KMS-11 (cell line): ENCODE measurements around the gene OR5H1.
"Not testable (repeated sequence)": the region's sequence is repeated elsewhere in the genome, so short reads cannot be mapped to it uniquely, and the experiment has no call there.

ENCODE experiments used
- H2AFZ ChIP-seq: fragments of 200-600 bp; sonication (generic); 2 replicates; pipeline ENCODE4 v1.6.1; 2016; ENCODE audit warnings: antibody characterized with exemption, mixed run types, low read depth
- H3K27ac ChIP-seq: fragments of 200-600 bp; sonication (generic); 2 replicates; pipeline ENCODE4 v1.6.1; 2016; ENCODE audit warnings: mild to moderate bottlenecking, mixed run types
- H3K27me3 ChIP-seq: fragments of 200-600 bp; sonication (generic); 2 replicates; pipeline ENCODE4 v1.6.1; 2017; ENCODE audit warnings: mild to moderate bottlenecking, low read depth, mixed run types, moderate library complexity; ENCODE audit not compliant: insufficient read depth
- H3K36me3 ChIP-seq: fragments of 200-600 bp; sonication (generic); 2 replicates; pipeline ENCODE4 v1.6.1; 2017; ENCODE audit warnings: mild to moderate bottlenecking, mixed run types; ENCODE audit not compliant: insufficient read depth
- H3K4me1 ChIP-seq: fragments of 200-600 bp; sonication (generic); 2 replicates; pipeline ENCODE4 v1.6.1; 2016; ENCODE audit warnings: mild to moderate bottlenecking, low read depth, mixed run types; ENCODE audit not compliant: poor library complexity, severe bottlenecking
- H3K4me2 ChIP-seq: fragments of 200-600 bp; sonication (generic); 2 replicates; pipeline ENCODE4 v1.7.0; 2016; ENCODE audit warnings: mild to moderate bottlenecking, mixed run types
- H3K4me3 ChIP-seq: fragments of 200-600 bp; sonication (generic); IDR thresholded peaks from 2 replicates; pipeline ENCODE4 v1.6.1; 2017; ENCODE audit warnings: low read depth, low read length, mixed read lengths; ENCODE audit not compliant: insufficient read depth
- H3K79me2 ChIP-seq: fragments of 200-600 bp; sonication (generic); 2 replicates; pipeline ENCODE4 v1.6.1; 2016; ENCODE audit warnings: low read depth, mixed run types; ENCODE audit not compliant: insufficient read depth
- H3K9ac ChIP-seq: fragments of 200-600 bp; sonication (generic); 2 replicates; pipeline ENCODE4 v1.6.1; 2016; ENCODE audit warnings: mild to moderate bottlenecking, mixed run types
- H4K20me1 ChIP-seq: fragments of 200-600 bp; sonication (generic); 2 replicates; pipeline ENCODE4 v1.6.1; 2016; ENCODE audit warnings: mild to moderate bottlenecking, mixed run types; ENCODE audit not compliant: insufficient read depth
- TF ChIP-seq, protein P1 (sequence below): fragments of 200-600 bp; sonication (generic); conservative IDR thresholded peaks from 2 replicates; pipeline ENCODE4 v1.6.1; 2017; ENCODE audit warnings: low read depth, mild to moderate bottlenecking, antibody characterized with exemption, low read length, moderate library complexity, mixed read lengths

Gene OR5H1

DNA sequence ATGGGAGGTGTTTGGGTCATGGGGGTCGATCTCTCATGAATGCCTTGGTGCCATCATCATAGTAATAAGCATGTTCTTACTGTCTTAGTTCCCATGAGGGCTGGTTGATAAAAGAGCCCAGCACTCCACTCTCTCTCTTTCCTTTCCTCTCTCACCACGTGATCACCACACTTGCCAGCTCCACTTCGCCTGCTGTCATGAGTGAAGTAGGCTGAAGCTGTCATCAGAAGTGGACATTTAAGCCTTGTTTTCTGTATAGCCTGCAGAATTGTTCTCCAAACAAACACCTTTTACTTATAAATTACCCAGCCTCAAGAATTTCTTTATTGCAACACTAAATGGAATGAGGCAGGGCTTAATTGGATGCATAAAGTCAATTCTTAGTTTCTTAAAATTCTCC, 6.1 kb downstream of the OR5H1 start:
- Histone ChIP-seq H3K36me3 (no peaks in the 10 kb centered on the region), H3K79me2 (no peaks in the 10 kb centered on the region), H2AFZ (no peak overlapping the region), H3K9ac (no peak overlapping the region), H3K4me1 (peaks cover 3% of the 10 kb centered on the region), H3K4me3 (no peak overlapping the region), H3K27ac (no peak overlapping the region), H3K27me3 (no peaks in the 10 kb centered on the region), H3K4me2 (no peak overlapping the region), H4K20me1 (no peaks in the 10 kb centered on the region)
- TF ChIP-seq, protein P1, sequence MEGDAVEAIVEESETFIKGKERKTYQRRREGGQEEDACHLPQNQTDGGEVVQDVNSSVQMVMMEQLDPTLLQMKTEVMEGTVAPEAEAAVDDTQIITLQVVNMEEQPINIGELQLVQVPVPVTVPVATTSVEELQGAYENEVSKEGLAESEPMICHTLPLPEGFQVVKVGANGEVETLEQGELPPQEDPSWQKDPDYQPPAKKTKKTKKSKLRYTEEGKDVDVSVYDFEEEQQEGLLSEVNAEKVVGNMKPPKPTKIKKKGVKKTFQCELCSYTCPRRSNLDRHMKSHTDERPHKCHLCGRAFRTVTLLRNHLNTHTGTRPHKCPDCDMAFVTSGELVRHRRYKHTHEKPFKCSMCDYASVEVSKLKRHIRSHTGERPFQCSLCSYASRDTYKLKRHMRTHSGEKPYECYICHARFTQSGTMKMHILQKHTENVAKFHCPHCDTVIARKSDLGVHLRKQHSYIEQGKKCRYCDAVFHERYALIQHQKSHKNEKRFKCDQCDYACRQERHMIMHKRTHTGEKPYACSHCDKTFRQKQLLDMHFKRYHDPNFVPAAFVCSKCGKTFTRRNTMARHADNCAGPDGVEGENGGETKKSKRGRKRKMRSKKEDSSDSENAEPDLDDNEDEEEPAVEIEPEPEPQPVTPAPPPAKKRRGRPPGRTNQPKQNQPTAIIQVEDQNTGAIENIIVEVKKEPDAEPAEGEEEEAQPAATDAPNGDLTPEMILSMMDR: no peak

DNA sequence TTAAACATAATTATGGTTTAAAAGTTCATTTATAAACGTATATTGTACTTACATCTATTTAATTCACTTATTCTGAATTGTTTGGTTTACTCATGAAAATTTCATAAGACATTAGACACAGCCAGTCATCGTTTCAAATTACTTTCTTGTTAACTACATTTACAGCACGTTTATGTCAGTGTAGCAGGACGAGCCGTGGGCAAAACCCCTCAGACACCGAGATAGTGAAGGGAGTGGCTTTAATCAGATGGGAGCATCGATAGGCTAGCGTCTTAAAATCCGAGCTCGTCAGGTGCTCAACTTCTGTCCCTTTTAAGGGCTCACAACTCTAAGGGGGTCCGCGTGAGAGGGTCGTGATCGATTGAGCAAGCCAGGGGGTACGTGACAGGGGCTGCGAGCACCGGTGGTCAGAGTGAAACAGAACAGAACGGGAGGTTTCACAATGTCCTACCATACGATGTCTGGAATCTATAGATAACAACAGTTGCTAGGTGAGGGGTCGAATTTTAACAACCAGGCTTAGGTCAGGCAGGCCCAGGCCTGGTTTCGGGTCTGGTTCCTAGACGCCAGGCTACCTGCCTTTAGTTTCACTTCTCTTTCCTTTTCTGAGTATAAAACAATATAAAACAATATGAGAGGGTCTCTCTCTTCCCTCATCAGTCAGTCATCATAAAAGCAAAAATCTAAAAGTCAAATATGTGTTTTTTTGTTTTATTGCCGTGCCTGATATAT, 7.5 kb downstream of the OR5H1 start:
- H3K27me3 ChIP-seq, H3K4me1 ChIP-seq, H4K20me1 ChIP-seq, H2AFZ ChIP-seq, H3K36me3 ChIP-seq, H3K79me2 ChIP-seq, H3K4me3 ChIP-seq, H3K9ac ChIP-seq, H3K4me2 ChIP-seq, H3K27ac ChIP-seq: not testable (repeated sequence)

DNA sequence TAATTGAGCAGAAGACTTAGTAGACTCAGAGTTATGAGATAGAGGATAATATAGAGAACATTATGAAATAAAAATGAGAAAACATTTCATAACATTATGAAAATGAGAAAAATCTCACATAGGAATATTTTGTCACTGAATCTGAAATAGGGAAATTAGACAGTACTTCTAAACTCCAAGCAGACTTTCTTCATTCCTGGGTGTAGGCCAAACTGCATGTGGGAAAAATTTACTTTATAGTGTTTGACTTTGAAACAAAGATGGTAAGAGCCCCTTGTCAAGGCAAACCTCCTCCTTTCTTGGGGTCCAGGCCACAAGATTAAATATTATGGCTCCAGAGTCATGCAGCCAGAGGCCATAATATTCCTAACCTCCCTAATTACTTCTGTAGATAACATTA, 10.0 kb downstream of the OR5H1 start:
- H3K4me2 ChIP-seq: no peak overlapping the region
- no peaks in the 10 kb centered on the region for H3K36me3 ChIP-seq
- H3K9ac ChIP-seq: no peak overlapping the region
- no peaks in the 10 kb centered on the region for H3K4me1 ChIP-seq
- no peaks in the 10 kb centered on the region for H3K27me3 ChIP-seq
- H4K20me1 ChIP-seq: no peaks in the 10 kb centered on the region
- H3K4me3 ChIP-seq: no peak overlapping the region
- TF ChIP-seq, protein P1: no peak
- H3K27ac ChIP-seq: no peak overlapping the region
- no peaks in the 10 kb centered on the region for H3K79me2 ChIP-seq
- H2AFZ ChIP-seq: no peak overlapping the region

DNA sequence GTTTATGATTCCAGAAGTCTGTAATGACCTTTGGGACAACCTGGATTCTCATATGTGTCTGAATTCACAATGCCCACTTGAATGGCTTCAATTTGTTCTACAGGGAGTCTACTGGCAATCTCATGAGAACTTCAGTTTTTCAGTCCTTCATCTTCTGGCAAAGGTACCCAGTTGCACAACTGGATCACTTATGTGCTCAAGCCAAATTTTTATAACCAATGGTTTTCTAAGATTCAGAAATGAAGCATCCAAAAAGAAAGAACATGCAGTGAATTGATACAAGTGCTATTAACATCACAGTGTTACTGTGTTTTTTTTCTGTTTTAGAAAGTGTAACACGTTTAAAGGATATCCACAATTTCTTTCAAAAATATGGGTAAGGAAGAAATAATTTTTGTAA, 16.7 kb downstream of the OR5H1 start, which contains the start of gene OR5H14:
OR5H14 (plus strand) TSS at position 301 of the 400 bp plus-strand sequence. CDS start 1,907 bp downstream, outside the sequence.
- Histone ChIP-seq H4K20me1 (no peaks in the 10 kb centered on the region), H3K36me3 (no peaks in the 10 kb centered on the region), H3K4me2 (no peak within 1 kb of the TSS), H3K27me3 (no peaks in the 10 kb centered on the region), H3K9ac (no peak within 1 kb of the TSS), H3K27ac (no peak within 1 kb of the TSS), H3K4me1 (no peaks in the 10 kb centered on the region), H3K79me2 (no peaks in the 10 kb centered on the region), H3K4me3 (no peak within 1 kb of the TSS), H2AFZ (no peak within 1 kb of the TSS)
- TF ChIP-seq, protein P1: no peak

DNA sequence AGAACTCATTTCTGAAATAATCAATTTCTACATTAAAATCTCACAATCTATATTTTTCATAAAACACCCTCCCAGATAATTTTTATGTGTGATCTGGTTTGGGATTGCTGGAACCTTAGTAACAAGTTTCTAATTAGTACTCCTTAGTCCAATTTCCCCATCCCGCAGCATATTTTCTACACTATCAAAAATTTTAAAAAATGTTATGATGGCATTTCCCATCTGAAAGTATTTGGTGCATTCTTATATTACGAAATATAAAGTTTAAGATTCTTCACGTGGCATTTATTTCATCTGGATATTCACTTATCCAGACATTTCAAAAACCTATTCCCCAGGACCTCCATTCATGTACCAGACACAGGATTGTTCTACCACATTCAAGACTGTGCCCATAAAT, 18.2 kb downstream of the OR5H1 start:
- H3K27ac ChIP-seq: no peak overlapping the region
- H3K4me2 ChIP-seq: no peak overlapping the region
- no peaks in the 10 kb centered on the region for H3K79me2 ChIP-seq
- no peak overlapping the region for H2AFZ ChIP-seq
- H3K36me3 ChIP-seq: no peaks in the 10 kb centered on the region
- H3K27me3 ChIP-seq: no peaks in the 10 kb centered on the region
- no peak overlapping the region for H3K9ac ChIP-seq
- H3K4me1 ChIP-seq: no peaks in the 10 kb centered on the region
- no peak overlapping the region for H3K4me3 ChIP-seq
- TF ChIP-seq, protein P1: no peak
- no peaks in the 10 kb centered on the region for H4K20me1 ChIP-seq

DNA sequence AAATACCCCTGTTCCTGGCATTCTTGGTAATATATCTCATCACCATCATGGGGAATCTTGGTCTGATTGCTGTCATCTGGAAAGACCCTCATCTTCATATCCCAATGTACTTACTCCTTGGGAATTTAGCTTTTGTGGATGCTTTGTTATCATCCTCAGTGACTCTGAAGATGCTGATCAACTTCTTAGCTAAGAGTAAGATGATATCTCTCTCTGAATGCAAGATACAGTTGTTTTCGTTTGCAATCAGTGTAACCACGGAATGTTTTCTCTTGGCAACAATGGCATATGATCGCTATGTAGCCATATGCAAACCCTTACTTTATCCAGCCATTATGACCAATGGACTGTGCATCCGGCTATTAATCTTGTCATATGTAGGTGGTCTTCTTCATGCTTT, 18.9 kb downstream of the OR5H1 start:
- H3K4me2 ChIP-seq, H3K36me3 ChIP-seq, H3K79me2 ChIP-seq, H3K4me1 ChIP-seq, H2AFZ ChIP-seq, H3K4me3 ChIP-seq, H3K9ac ChIP-seq, H3K27ac ChIP-seq, H3K27me3 ChIP-seq, H4K20me1 ChIP-seq: not testable (repeated sequence)
